Measurements from ENCODE around the gene CCDC170. TPM values are rescaled to one million over a fixed set of nuclear protein-coding genes. Genes with fewer than 3 reads are reported as not detected.

The CCDC170 gene
- total and polyA plus RNA-seq, 2 of the 8 experiments (the other 6 are each of a cell fraction or from before 2014, with no cell fraction given), result 0.06 to 0.09 TPM

- Histone ChIP-seq H3K9ac (replicated peaks in 1 of 4; ENCODE audit: extremely low read depth in 1 of 4, low read depth in 3 of 4, low read length in 3 of 4) (no peak overlapping the region), H3K56ac (replicated peaks; ENCODE audit: insufficient read length, low read depth, low read length) (no peak overlapping the region), H4K5ac (ENCODE audit: insufficient read length, low read depth, low read length) (no peak overlapping the region), H3K27me3 (replicated peaks in 1 of 4; ENCODE audit: control insufficient read depth in 3 of 4, extremely low read depth in 1 of 4, insufficient read depth in 3 of 4, low read length in 3 of 4) (no peaks in the 10 kb centered on the region), H3K36me3 (ENCODE audit: control insufficient read depth in 2 of 4, insufficient read depth in 4 of 4, low read length in 3 of 4) (no peaks in the 10 kb centered on the region), H3K23ac (ENCODE audit: insufficient read length) (no peak overlapping the region), H4K8ac (ENCODE audit: extremely low read depth, insufficient read depth, low read length) (no peak overlapping the region), H2BK12ac (ENCODE audit: low read depth, low read length) (no peak overlapping the region), H3K27ac (ENCODE audit: low read depth, low read length) (no peak overlapping the region), H2AK5ac (ENCODE audit: low read depth, low read length) (no peak overlapping the region), H3K4ac (replicated peaks; ENCODE audit: insufficient read length, low read depth, low read length) (no peak overlapping the region), H3K4me2 (ENCODE audit: insufficient read depth in 1 of 2, low read depth in 2 of 2, low read length in 2 of 2) (no peak overlapping the region), H2BK120ac (replicated peaks; ENCODE audit: low read depth, low read length) (no peak overlapping the region), H3K14ac (ENCODE audit: insufficient read length) (no peak overlapping the region), H3K79me1 (ENCODE audit: low read depth, low read length) (no peaks in the 10 kb centered on the region), H4K20me1 (replicated peaks in 1 of 2; ENCODE audit: control insufficient read depth in 1 of 2, insufficient read depth in 2 of 2, low read length in 2 of 2) (no peaks in the 10 kb centered on the region), H3K4me3 (ENCODE audit: extremely low read depth in 1 of 4, insufficient read depth in 2 of 4, low read depth in 3 of 4, low read length in 4 of 4) (no peak overlapping the region), H2BK20ac (ENCODE audit: low read length) (no peak overlapping the region), H4K91ac (replicated peaks; ENCODE audit: insufficient read length, low read length) (no peak overlapping the region), H2BK15ac (ENCODE audit: low read length) (no peak overlapping the region), H3K79me2 (ENCODE audit: control insufficient read depth in 1 of 2, insufficient read depth in 2 of 2, low read length in 2 of 2) (no peaks in the 10 kb centered on the region), H3K18ac (ENCODE audit: extremely low read depth, low read length) (no peak overlapping the region), H3K9me3 (ENCODE audit: insufficient read depth in 2 of 2, low read depth in 1 of 2, low read length in 1 of 2) (no peaks in the 10 kb centered on the region), H3K23me2 (ENCODE audit: low read depth, low read length) (no peaks in the 10 kb centered on the region), H2AFZ (ENCODE audit: low read length) (no peak overlapping the region), H3K4me1 (replicated peaks in 1 of 4; ENCODE audit: control insufficient read depth in 3 of 4, insufficient read depth in 4 of 4, low read length in 3 of 4) (peaks cover 0 to 2% (median 0%) of the 10 kb centered on the region in 4 experiments; a peak in 2 of 7 replicates), H2BK5ac (ENCODE audit: low read depth, low read length) (no peak overlapping the region)
- FAIRE-seq, result no peak
- 86% methylated on average over 1 of the region's 1 CpG; no CpG with 5 or more reads in 1 of the 2 experiments for WGBS, 2 experiments (ENCODE audit: extremely low coverage in 1 of 2, insufficient coverage in 1 of 2, insufficient read length in 1 of 2, insufficient replicate concordance in 2 of 2, low coverage in 1 of 2, low lambda C conversion rate in 2 of 2, missing lambda C conversion rate in 1 of 2)
- POLR2A ChIA-PET (ENCODE audit: partially characterized antibody), result no interaction called here
- CTCF ChIA-PET (ENCODE audit: partially characterized antibody), result interaction anchor here (1.6 kb wide), 1 partner anchor 38 kb away, joined by 3 read pairs; no protein-coding TSS in a partner anchor
- TF ChIP-seq POLR2AphosphoS5 (IDR thresholded peaks at IDR 0.05; ENCODE audit: low read depth, low read length) (no peak), CEBPB (IDR thresholded peaks at IDR 0.05; ENCODE audit: low read depth, low read length) (no peak), ATF3 (IDR thresholded peaks at IDR 0.05; ENCODE audit: insufficient read depth, low read depth, low read length) (no peak), CTBP2 (IDR thresholded peaks at IDR 0.05; ENCODE audit: borderline replicate concordance, insufficient read depth, insufficient read length, low read length) (no peak), ASH2L (IDR thresholded peaks at IDR 0.05; ENCODE audit: low read length) (no peak), RXRA (IDR thresholded peaks at IDR 0.05; ENCODE audit: insufficient read depth, low read depth, low read length) (no peak), TAF7 (optimal IDR thresholded peaks at IDR 0.05; ENCODE audit: borderline replicate concordance, low read depth, low read length) (no peak), JUND (IDR thresholded peaks at IDR 0.05; ENCODE audit: low read length) (no peak)
- TF ChIP-seq, protein P1, sequence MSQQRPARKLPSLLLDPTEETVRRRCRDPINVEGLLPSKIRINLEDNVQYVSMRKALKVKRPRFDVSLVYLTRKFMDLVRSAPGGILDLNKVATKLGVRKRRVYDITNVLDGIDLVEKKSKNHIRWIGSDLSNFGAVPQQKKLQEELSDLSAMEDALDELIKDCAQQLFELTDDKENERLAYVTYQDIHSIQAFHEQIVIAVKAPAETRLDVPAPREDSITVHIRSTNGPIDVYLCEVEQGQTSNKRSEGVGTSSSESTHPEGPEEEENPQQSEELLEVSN (IDR thresholded peaks at IDR 0.05), result no peak
- DNase-seq (ENCODE audit: low read depth in 1 of 2, low spot score in 2 of 2), result no peak
Observed at GRCh38 chr6:151610326-151610725, 116.5 kb downstream of the CCDC170 start.
